Activated CD4-positive, alpha-beta T cell treated with anti-CD3 and anti-CD28 coated beads for 4 hours (primary cell): ENCODE results near the gene ZNF891.

ENCODE experiments used
- DNase-seq, 2 donors: peaks; one replicate each; pipeline ENCODE4 v3.0.0-alpha.2; 2020

ZNF891 gene

GRCh38 chr12:133058203-133059113 lies 71.6 kb downstream of the ZNF891 start:
- no peak for DNase-seq

- DNase-seq = no peak
Measured at GRCh38 chr12:133057446-133057845, 72.6 kb downstream of the ZNF891 start.
